ENCODE data around the gene RAB13.

DNA sequence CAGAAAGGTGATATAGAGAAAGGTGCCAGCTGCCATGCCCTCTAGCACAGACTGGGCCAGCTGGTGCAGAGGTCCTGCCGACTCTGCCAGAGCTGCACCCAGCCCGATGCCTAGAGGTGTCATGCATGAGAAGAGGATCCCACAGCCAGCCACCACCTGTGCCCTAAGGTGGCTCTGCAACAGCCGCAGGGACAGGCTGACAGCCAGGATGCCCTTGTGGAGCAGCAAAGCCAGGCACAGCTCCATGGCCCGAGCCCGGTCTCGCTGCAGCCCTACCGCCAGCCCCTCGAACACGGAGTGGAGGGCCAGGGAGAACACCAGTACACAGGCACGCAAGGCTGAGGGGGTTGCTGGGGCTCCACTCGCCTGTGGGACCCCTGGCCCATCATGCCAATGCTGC, 25.9 kb downstream of the RAB13 start:
- TF ChIP-seq, protein P1, sequence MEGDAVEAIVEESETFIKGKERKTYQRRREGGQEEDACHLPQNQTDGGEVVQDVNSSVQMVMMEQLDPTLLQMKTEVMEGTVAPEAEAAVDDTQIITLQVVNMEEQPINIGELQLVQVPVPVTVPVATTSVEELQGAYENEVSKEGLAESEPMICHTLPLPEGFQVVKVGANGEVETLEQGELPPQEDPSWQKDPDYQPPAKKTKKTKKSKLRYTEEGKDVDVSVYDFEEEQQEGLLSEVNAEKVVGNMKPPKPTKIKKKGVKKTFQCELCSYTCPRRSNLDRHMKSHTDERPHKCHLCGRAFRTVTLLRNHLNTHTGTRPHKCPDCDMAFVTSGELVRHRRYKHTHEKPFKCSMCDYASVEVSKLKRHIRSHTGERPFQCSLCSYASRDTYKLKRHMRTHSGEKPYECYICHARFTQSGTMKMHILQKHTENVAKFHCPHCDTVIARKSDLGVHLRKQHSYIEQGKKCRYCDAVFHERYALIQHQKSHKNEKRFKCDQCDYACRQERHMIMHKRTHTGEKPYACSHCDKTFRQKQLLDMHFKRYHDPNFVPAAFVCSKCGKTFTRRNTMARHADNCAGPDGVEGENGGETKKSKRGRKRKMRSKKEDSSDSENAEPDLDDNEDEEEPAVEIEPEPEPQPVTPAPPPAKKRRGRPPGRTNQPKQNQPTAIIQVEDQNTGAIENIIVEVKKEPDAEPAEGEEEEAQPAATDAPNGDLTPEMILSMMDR (IDR thresholded peaks at IDR 0.05) = no peak
- TF ChIP-seq POLR2A (IDR thresholded peaks at IDR 0.05) (no peak), EP300 (IDR thresholded peaks at IDR 0.05) (no peak)
